ENCODE measurements around the gene NHLRC3. TPM values are rescaled to one million over a fixed set of nuclear protein-coding genes. Genes with fewer than 3 reads are reported as not detected.

Gene NHLRC3
- total and polyA plus RNA-seq, 2 donors (not counting 3 experiments of a cell fraction or from before 2014, with no cell fraction given): 7.3 to 10.2 TPM

- dilution Hi-C loops (cut with MboI; ENCODE audit: extremely low pct_ligation_motif_present, low sequenced_read_pairs): no loop called here
- no peaks in the 10 kb centered on the region for H3K4me1 ChIP-seq (ENCODE audit: control insufficient read depth, extremely low read depth, insufficient read depth, low read length)
- TSS peak; percentile 26 for BruUV-seq (replicated peaks)
- FAIRE-seq (no peak), DNase-seq (ENCODE audit: low read depth, low spot score) (no peak)
- H3K36me3 ChIP-seq (ENCODE audit: control insufficient read depth in 2 of 2, extremely low read depth in 1 of 2, insufficient read depth in 2 of 2, low read length in 2 of 2): peaks cover 24 to 49% of the 10 kb centered on the region in 2 experiments
- ChIA-PET CTCF (no interaction called here), POLR2A (no interaction called here)
- no peak overlapping the region for H3K9ac ChIP-seq (replicated peaks; ENCODE audit: extremely low read depth, insufficient read depth, low read length)
- H3K4me2 ChIP-seq (ENCODE audit: insufficient read depth, low read length): no peak overlapping the region
- no peaks in the 10 kb centered on the region for H3K27me3 ChIP-seq (ENCODE audit: control insufficient read depth in 2 of 2, insufficient read depth in 2 of 2, low read length in 2 of 2)
- H3K4me3 ChIP-seq (replicated peaks in 1 of 3; ENCODE audit: insufficient read depth in 1 of 3, low read depth in 1 of 3, low read length in 3 of 3): no peak overlapping the region
- TF ChIP-seq JUN (IDR thresholded peaks at IDR 0.05; ENCODE audit: borderline replicate concordance, insufficient read depth, insufficient read length, low read depth): no peak
- no peak for TF ChIP-seq CTCF (IDR thresholded peaks at IDR 0.05; ENCODE audit: extremely low read depth in 1 of 2, insufficient read depth in 1 of 2, low read depth in 1 of 2, low read length in 2 of 2)
- no peak for TF ChIP-seq POLR2A (IDR thresholded peaks at IDR 0.05; ENCODE audit: low read depth, low read length)
- TF ChIP-seq EZH2 (IDR thresholded peaks at IDR 0.05; ENCODE audit: borderline replicate concordance, low read depth, low read length, severe bottlenecking): no peak
- no peak for TF ChIP-seq GATA2 (IDR thresholded peaks at IDR 0.05; ENCODE audit: insufficient read depth, insufficient read length, low read depth, low read length)
- no peak for TF ChIP-seq POLR2AphosphoS5 (IDR thresholded peaks at IDR 0.05; ENCODE audit: insufficient read depth, low read depth, low read length)
- TF ChIP-seq FOS (IDR thresholded peaks at IDR 0.05; ENCODE audit: borderline replicate concordance, insufficient read depth, low read length): no peak
- H4K20me1 ChIP-seq (replicated peaks; ENCODE audit: control insufficient read depth, extremely low read depth, insufficient read depth, low read length): no peaks in the 10 kb centered on the region
- no peak overlapping the region for H2AFZ ChIP-seq (ENCODE audit: low read depth, low read length)
- H3K9me1 ChIP-seq (replicated peaks; ENCODE audit: control insufficient read depth, extremely low read depth, insufficient read depth, low read length): no peaks in the 10 kb centered on the region
- no peaks in the 10 kb centered on the region for H3K9me3 ChIP-seq (replicated peaks; ENCODE audit: control insufficient read depth, insufficient read depth, low read length)
- intact Hi-C loops (cut with micrococcal nuclease): no loop called here
- H3K79me2 ChIP-seq (ENCODE audit: control insufficient read depth, insufficient read depth, low read length): no peaks in the 10 kb centered on the region
- no peak overlapping the region for H3K27ac ChIP-seq (ENCODE audit: insufficient read depth, low read depth, low read length)
Observed at GRCh38 chr13:39012608-39013007, 25.6 kb upstream of the NHLRC3 start.
